Measurements from ENCODE around the gene TBC1D1. TPM values are rescaled to one million over a fixed set of nuclear protein-coding genes. Genes with fewer than 3 reads are reported as not detected.
A peak's percentile ranks its signal among the peaks of the same experiment; 100 is the strongest.

The TBC1D1 gene
- total RNA-seq, 1 experiment from 2014 or later: 36.0 TPM

GRCh38 chr4:37976507-37976906 lies 85.6 kb downstream of the TBC1D1 start:
- peak; percentile 11 for DNase-seq (ENCODE audit: unreplicated experiment)
- peak overlapping the region; percentile 77 for H3K4me3 Mint-ChIP-seq (ENCODE audit: unreplicated experiment)
- BruUV-seq (replicated peaks): no TSS peak
- intact Hi-C loops (cut with micrococcal nuclease): loop anchor here (5.0 kb wide), 2 partner anchors 61 to 84 kb away; partner anchors contain the start of gene TBC1D1
- H3K27me3 Mint-ChIP-seq (ENCODE audit: insufficient read depth, unreplicated experiment): no peaks in the 10 kb centered on the region
- H3K27ac Mint-ChIP-seq (ENCODE audit: low read depth, unreplicated experiment): no peak overlapping the region
- H3K36me3 Mint-ChIP-seq (ENCODE audit: insufficient read depth, unreplicated experiment): no peaks in the 10 kb centered on the region
- H3K9me3 Mint-ChIP-seq (ENCODE audit: unreplicated experiment): no peaks in the 10 kb centered on the region
- no peak for TF ChIP-seq CTCF (IDR thresholded peaks at IDR 0.05; ENCODE audit: unreplicated experiment)
- CTCF ChIA-PET: interaction anchor here (0.7 to 1.3 kb wide), 7 partner anchors 11 to 404 kb away, joined by 3 to 7 read pairs (median 3); no protein-coding TSS in a partner anchor
- peaks cover 5% of the 10 kb centered on the region for H3K4me1 Mint-ChIP-seq (ENCODE audit: insufficient read depth, unreplicated experiment)
- POLR2A ChIA-PET: interaction anchor here (0.6 to 1.2 kb wide), 3 partner anchors 67 to 182 kb away, joined by 3 to 4 read pairs (median 3); partner anchors contain the start of gene PGM2

- ChIA-PET POLR2A (interaction anchor here (0.9 to 1.9 kb wide), 3 partner anchors 67 to 150 kb away, joined by 3 to 22 read pairs (median 4); partner anchors contain the start of gene PGM2), CTCF (interaction anchor here (0.6 to 2.5 kb wide), 9 partner anchors 11 to 404 kb away, joined by 3 to 10 read pairs (median 4); no protein-coding TSS in a partner anchor)
- peak; percentile 62 for DNase-seq (ENCODE audit: unreplicated experiment)
- no TSS peak for BruUV-seq (replicated peaks)
- Mint-ChIP-seq H3K4me3 (ENCODE audit: unreplicated experiment) (peak overlapping the region; percentile 77), H3K27me3 (ENCODE audit: insufficient read depth, unreplicated experiment) (no peaks in the 10 kb centered on the region), H3K36me3 (ENCODE audit: insufficient read depth, unreplicated experiment) (no peaks in the 10 kb centered on the region), H3K9me3 (ENCODE audit: unreplicated experiment) (no peaks in the 10 kb centered on the region), H3K4me1 (ENCODE audit: insufficient read depth, unreplicated experiment) (peaks cover 9% of the 10 kb centered on the region), H3K27ac (ENCODE audit: low read depth, unreplicated experiment) (no peak overlapping the region)
- intact Hi-C loops (cut with micrococcal nuclease): loop anchor here (5.0 kb wide), 2 partner anchors 60 to 85 kb away; partner anchors contain the start of gene TBC1D1
- TF ChIP-seq CTCF (IDR thresholded peaks at IDR 0.05; ENCODE audit: unreplicated experiment): no peak
Measured at GRCh38 chr4:37976991-37977470, 86.1 kb downstream of the TBC1D1 start.

GRCh38 chr4:37977471-37978247 lies 86.8 kb downstream of the TBC1D1 start:
- peak; percentile 57 for DNase-seq (ENCODE audit: unreplicated experiment)
- Mint-ChIP-seq H3K27ac (ENCODE audit: low read depth, unreplicated experiment) (no peak overlapping the region), H3K4me1 (ENCODE audit: insufficient read depth, unreplicated experiment) (peaks cover 9% of the 10 kb centered on the region), H3K9me3 (ENCODE audit: unreplicated experiment) (no peaks in the 10 kb centered on the region), H3K4me3 (ENCODE audit: unreplicated experiment) (peak overlapping the region; percentile 77), H3K36me3 (ENCODE audit: insufficient read depth, unreplicated experiment) (no peaks in the 10 kb centered on the region), H3K27me3 (ENCODE audit: insufficient read depth, unreplicated experiment) (no peaks in the 10 kb centered on the region)
- TF ChIP-seq CTCF (IDR thresholded peaks at IDR 0.05; ENCODE audit: unreplicated experiment): peak; percentile 52
- POLR2A ChIA-PET: interaction anchor here (0.7 to 1.9 kb wide), 5 partner anchors 68 to 176 kb away, joined by 3 to 22 read pairs (median 3); partner anchors contain the start of gene PGM2
- CTCF ChIA-PET: interaction anchor here (0.6 to 2.5 kb wide), 15 partner anchors 12 to 181 kb away, joined by 3 to 10 read pairs (median 4); no protein-coding TSS in a partner anchor
- intact Hi-C loops (cut with micrococcal nuclease): loop anchor here (1.0 to 5.0 kb wide), 4 partner anchors 60 to 174 kb away; partner anchors contain the start of genes PGM2 and TBC1D1
- BruUV-seq (replicated peaks): no TSS peak
